ENCODE results near the gene RAB3GAP2. TPM values are rescaled to one million over a fixed set of nuclear protein-coding genes. Genes with fewer than 3 reads are reported as not detected.
"Not testable (repeated sequence)": the region's sequence is repeated elsewhere in the genome, so short reads cannot be mapped to it uniquely, and the experiment has no call there.

RAB3GAP2 gene
- total RNA-seq, 1 donor, result 26.7 TPM

- H3K4me1 ChIP-seq (ENCODE audit: insufficient read depth, low read length), result no peaks in the 10 kb centered on the region
- H3K4me3 ChIP-seq (ENCODE audit: low read length), result no peak overlapping the region
- no peaks in the 10 kb centered on the region for H3K27me3 ChIP-seq (ENCODE audit: insufficient read depth, low read length)
- H3K9me3 ChIP-seq (ENCODE audit: low read depth, low read length), result no peaks in the 10 kb centered on the region
Observed at GRCh38 chr1:220239213-220239612, 33.0 kb downstream of the RAB3GAP2 start.

DNA sequence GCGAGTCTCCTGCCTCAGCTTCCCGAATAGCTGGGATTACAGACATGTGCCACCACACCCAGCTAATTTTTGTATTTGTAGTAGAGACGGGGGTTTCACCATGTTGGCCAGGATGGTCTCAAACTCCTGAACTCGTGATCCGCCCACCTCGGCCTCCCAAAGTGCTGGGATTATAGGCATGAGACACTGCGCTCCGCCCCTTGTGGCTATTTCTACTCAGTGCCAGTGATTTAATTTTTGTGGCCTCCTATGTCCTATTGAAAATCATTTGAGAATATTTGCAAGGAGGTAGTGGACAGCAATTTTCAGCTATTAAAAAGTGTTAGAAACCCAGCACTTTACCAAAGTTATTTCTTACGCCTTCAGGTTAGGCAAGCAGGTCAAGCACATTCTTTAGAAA is 36.0 kb downstream of the RAB3GAP2 start:
- H3K4me1 ChIP-seq (ENCODE audit: insufficient read depth, low read length); H3K4me3 ChIP-seq (ENCODE audit: low read length); H3K27me3 ChIP-seq (ENCODE audit: insufficient read depth, low read length); H3K9me3 ChIP-seq (ENCODE audit: low read depth, low read length): not testable (repeated sequence)

- no peaks in the 10 kb centered on the region for H3K9me3 ChIP-seq (ENCODE audit: low read depth, low read length)
- no peak overlapping the region for H3K4me3 ChIP-seq (ENCODE audit: low read length)
- no peaks in the 10 kb centered on the region for H3K27me3 ChIP-seq (ENCODE audit: insufficient read depth, low read length)
- no peaks in the 10 kb centered on the region for H3K4me1 ChIP-seq (ENCODE audit: insufficient read depth, low read length)
Observed at GRCh38 chr1:220235462-220235861, 36.8 kb downstream of the RAB3GAP2 start.

GRCh38 chr1:220233927-220234326 is 38.3 kb downstream of the RAB3GAP2 start:
- Histone ChIP-seq H3K4me1 (ENCODE audit: insufficient read depth, low read length) (no peaks in the 10 kb centered on the region), H3K4me3 (ENCODE audit: low read length) (no peak overlapping the region), H3K27me3 (ENCODE audit: insufficient read depth, low read length) (no peaks in the 10 kb centered on the region), H3K9me3 (ENCODE audit: low read depth, low read length) (no peaks in the 10 kb centered on the region)

GRCh38 chr1:220229771-220230170 is 42.5 kb downstream of the RAB3GAP2 start:
- no peak overlapping the region for H3K4me3 ChIP-seq (ENCODE audit: low read length)
- H3K9me3 ChIP-seq (ENCODE audit: low read depth, low read length), result no peaks in the 10 kb centered on the region
- H3K27me3 ChIP-seq (ENCODE audit: insufficient read depth, low read length), result no peaks in the 10 kb centered on the region
- no peaks in the 10 kb centered on the region for H3K4me1 ChIP-seq (ENCODE audit: insufficient read depth, low read length)

DNA sequence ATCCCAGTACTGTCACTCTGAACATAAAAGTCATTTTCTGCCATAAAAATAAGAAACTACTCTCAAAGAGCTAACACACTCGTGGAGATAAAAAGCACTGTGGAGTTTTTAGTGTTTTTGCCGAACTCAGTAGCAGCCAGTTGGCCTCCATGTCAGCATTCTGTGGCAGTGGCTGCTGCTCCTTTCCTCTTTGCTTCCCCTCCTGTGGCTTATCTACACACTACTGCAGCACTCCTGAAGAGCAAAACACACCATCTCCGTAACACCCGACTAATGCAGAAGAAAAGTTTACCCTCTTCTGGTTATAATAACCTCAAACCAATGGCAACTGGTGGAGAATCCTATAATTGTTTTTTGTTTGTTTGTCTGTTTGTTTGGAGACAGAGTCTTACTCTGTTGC is 44.9 kb downstream of the RAB3GAP2 start:
- Histone ChIP-seq H3K27me3 (ENCODE audit: insufficient read depth, low read length) (no peaks in the 10 kb centered on the region), H3K9me3 (ENCODE audit: low read depth, low read length) (no peaks in the 10 kb centered on the region), H3K4me1 (ENCODE audit: insufficient read depth, low read length) (no peaks in the 10 kb centered on the region), H3K4me3 (ENCODE audit: low read length) (no peak overlapping the region)

GRCh38 chr1:220226752-220227151 is 45.5 kb downstream of the RAB3GAP2 start:
- Histone ChIP-seq H3K4me3 (ENCODE audit: low read length) (no peak overlapping the region), H3K27me3 (ENCODE audit: insufficient read depth, low read length) (no peaks in the 10 kb centered on the region), H3K9me3 (ENCODE audit: low read depth, low read length) (no peaks in the 10 kb centered on the region), H3K4me1 (ENCODE audit: insufficient read depth, low read length) (no peaks in the 10 kb centered on the region)

- Histone ChIP-seq H3K9me3 (ENCODE audit: low read depth, low read length) (no peaks in the 10 kb centered on the region), H3K4me1 (ENCODE audit: insufficient read depth, low read length) (no peaks in the 10 kb centered on the region), H3K4me3 (ENCODE audit: low read length) (no peak overlapping the region), H3K27me3 (ENCODE audit: insufficient read depth, low read length) (no peaks in the 10 kb centered on the region)
Observed at GRCh38 chr1:220225957-220226356, 46.3 kb downstream of the RAB3GAP2 start.

DNA sequence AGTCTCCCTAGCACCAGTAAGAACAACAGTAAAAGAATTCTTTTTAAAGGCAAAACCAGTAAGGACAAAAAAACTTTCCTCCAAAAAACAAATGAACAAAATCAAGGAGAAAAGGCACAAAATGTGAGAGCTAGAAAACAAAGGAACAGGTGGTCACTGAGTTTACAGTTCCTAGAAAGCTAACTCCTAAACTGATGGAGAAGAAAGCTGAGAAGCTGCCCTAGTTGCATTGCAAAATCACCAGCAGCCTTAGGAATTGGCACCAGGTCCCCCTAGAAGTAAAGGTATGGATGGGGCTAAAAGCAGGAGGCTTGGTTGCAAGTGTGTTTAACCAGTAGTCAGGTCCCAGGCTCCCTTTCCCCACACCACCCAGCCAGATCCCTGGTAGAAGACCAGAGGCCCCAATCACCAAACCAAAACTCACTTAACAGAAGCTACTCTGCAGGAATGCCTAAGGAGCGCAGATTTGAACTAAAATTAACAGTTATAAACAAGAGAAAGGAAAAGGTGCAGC is 47.6 kb downstream of the RAB3GAP2 start:
- Histone ChIP-seq H3K4me3 (ENCODE audit: low read length) (no peak overlapping the region), H3K27me3 (ENCODE audit: insufficient read depth, low read length) (no peaks in the 10 kb centered on the region), H3K4me1 (ENCODE audit: insufficient read depth, low read length) (no peaks in the 10 kb centered on the region), H3K9me3 (ENCODE audit: low read depth, low read length) (no peaks in the 10 kb centered on the region)

GRCh38 chr1:220224033-220224432 is 48.2 kb downstream of the RAB3GAP2 start:
- no peaks in the 10 kb centered on the region for H3K27me3 ChIP-seq (ENCODE audit: insufficient read depth, low read length)
- no peak overlapping the region for H3K4me3 ChIP-seq (ENCODE audit: low read length)
- H3K9me3 ChIP-seq (ENCODE audit: low read depth, low read length), result no peaks in the 10 kb centered on the region
- H3K4me1 ChIP-seq (ENCODE audit: insufficient read depth, low read length), result no peaks in the 10 kb centered on the region

DNA sequence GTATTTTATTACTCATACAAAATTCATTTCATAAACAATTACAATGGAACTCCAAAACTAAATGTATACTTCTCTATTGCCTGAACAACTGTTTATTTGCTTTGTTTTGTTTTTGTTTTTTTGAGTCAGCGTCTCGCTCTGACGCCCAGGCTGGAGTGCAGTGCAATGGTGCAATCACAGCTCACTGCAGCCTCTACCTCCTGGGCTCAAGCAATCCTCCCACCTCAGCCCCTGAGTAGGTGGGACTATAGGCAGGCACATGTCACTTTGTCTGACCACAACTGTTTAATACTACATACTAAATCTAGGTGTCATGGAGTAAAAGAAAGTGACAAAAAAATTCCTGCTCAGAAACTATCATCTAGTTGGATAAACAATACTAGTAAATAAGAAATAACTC is 49.3 kb downstream of the RAB3GAP2 start:
- no peaks in the 10 kb centered on the region for H3K27me3 ChIP-seq (ENCODE audit: insufficient read depth, low read length)
- no peak overlapping the region for H3K4me3 ChIP-seq (ENCODE audit: low read length)
- no peaks in the 10 kb centered on the region for H3K9me3 ChIP-seq (ENCODE audit: low read depth, low read length)
- no peaks in the 10 kb centered on the region for H3K4me1 ChIP-seq (ENCODE audit: insufficient read depth, low read length)

GRCh38 chr1:220221670-220222069 is 50.6 kb downstream of the RAB3GAP2 start:
- no peaks in the 10 kb centered on the region for H3K9me3 ChIP-seq (ENCODE audit: low read depth, low read length)
- no peaks in the 10 kb centered on the region for H3K4me1 ChIP-seq (ENCODE audit: insufficient read depth, low read length)
- no peaks in the 10 kb centered on the region for H3K27me3 ChIP-seq (ENCODE audit: insufficient read depth, low read length)
- H3K4me3 ChIP-seq (ENCODE audit: low read length), result no peak overlapping the region

DNA sequence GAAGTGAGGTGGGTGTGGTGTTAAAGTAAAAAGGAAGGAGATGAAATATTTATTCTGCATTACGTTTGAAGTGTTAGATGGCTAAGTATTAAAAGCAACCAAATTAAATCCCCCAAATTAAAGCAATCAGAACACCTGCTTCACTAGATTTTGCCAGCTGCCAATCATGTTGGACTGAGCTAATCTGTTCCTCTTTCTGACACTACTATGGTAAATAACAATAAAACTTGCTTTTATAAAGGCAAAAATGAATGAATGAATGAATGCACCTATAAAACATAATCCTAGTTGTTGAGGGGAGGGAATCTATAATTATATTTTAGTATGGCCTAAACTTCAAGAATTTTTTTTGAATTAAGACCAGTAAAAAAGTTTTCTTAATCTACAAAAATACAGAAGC is 51.0 kb downstream of the RAB3GAP2 start:
- H3K4me1 ChIP-seq (ENCODE audit: insufficient read depth, low read length), result no peaks in the 10 kb centered on the region
- no peaks in the 10 kb centered on the region for H3K27me3 ChIP-seq (ENCODE audit: insufficient read depth, low read length)
- H3K9me3 ChIP-seq (ENCODE audit: low read depth, low read length), result no peaks in the 10 kb centered on the region
- no peak overlapping the region for H3K4me3 ChIP-seq (ENCODE audit: low read length)

GRCh38 chr1:220220699-220221040 is 51.6 kb downstream of the RAB3GAP2 start:
- not testable (repeated sequence) for H3K4me1 ChIP-seq (ENCODE audit: insufficient read depth, low read length); H3K4me3 ChIP-seq (ENCODE audit: low read length); H3K9me3 ChIP-seq (ENCODE audit: low read depth, low read length); H3K27me3 ChIP-seq (ENCODE audit: insufficient read depth, low read length)

DNA sequence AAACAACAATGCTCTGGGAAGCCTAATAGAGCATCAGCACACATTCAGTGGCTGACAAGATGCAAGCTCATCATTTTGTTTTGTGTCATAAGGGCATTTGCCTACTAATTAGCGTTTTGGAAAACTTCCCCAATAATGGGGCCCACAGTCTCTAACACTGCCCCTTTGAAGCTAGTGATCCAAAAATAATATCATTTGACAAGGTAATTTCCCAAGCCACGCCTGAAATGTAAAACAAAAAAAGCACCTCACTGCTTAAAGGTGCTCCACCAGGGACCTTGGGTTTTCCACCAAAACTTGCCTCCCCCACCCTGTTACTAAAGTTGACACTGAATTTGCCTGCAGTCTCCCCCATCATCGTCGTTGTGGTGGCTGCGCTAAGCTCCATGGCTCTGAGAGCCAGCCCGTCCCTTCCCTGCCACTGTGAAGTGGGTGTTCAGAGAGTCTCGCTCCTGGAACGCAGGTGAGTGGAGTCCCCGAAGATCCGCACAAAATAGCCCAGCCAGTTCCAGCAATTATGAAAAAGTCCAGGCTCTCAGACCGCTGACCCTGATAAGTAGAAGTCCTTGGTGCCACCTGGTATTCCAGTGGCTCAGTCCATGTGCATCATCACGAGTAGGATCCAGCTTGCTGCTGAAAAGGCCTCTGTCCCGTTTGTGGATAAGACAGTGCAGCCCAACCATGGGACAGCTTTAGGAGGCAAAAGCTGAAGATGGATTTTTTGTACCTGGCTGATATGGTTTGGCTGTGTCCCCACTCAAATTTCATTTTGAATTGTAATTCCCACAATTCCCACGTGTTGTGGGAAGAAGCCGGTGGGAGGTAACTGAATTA is 52.2 kb downstream of the RAB3GAP2 start:
- no peaks in the 10 kb centered on the region for H3K4me1 ChIP-seq (ENCODE audit: insufficient read depth, low read length)
- H3K27me3 ChIP-seq (ENCODE audit: insufficient read depth, low read length), result no peaks in the 10 kb centered on the region
- H3K4me3 ChIP-seq (ENCODE audit: low read length), result no peak overlapping the region
- H3K9me3 ChIP-seq (ENCODE audit: low read depth, low read length), result no peaks in the 10 kb centered on the region

DNA sequence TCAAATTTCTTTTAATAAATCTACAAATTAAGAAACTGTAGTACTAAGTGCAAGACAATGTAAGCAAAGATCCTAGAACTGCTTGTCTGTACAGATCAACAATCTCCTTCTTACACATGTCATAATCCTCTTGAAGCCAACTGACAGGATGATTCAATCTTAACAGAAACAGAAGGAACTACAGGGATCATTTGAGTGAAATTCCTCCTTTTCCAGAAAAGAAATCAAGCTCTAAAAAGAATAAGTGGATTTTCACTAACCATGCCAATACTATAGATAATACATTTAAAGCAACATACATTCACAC is 53.2 kb downstream of the RAB3GAP2 start:
- no peaks in the 10 kb centered on the region for H3K9me3 ChIP-seq (ENCODE audit: low read depth, low read length)
- H3K4me3 ChIP-seq (ENCODE audit: low read length), result no peak overlapping the region
- no peaks in the 10 kb centered on the region for H3K27me3 ChIP-seq (ENCODE audit: insufficient read depth, low read length)
- peaks cover 3% of the 10 kb centered on the region for H3K4me1 ChIP-seq (ENCODE audit: insufficient read depth, low read length)

All from mononuclear cell (primary cell).